RWPE1 (cell line): ENCODE results near the gene SRRM1.

ENCODE experiments used
- CTCF ChIA-PET: fragments of 350-600 bp; sonication (Branson Sonifier 250); formaldehyde crosslinking; extraction: SDS; loops from one replicate; lab custom pipeline; 2021; lab: Yijun Ruan, JAX
- POLR2A ChIA-PET: fragments of 400-600 bp; formaldehyde crosslinking; extraction: SDS; loops from one replicate; lab custom pipeline; 2020; ENCODE audit warnings: antibody characterized with exemption; ENCODE audit not compliant: low non-redundant PET; lab: Yijun Ruan, JAX
- DNase-seq: peaks from one replicate; pipeline ENCODE4 v3.0.0; 2012; ENCODE audit warnings: low spot score
- H3K27ac ChIP-seq: fragments of 450-650 bp; 2 replicates; pipeline ENCODE4 v1.5.1; 2017
- TF ChIP-seq, protein P1 (sequence below): fragments of 450-650 bp; conservative IDR thresholded peaks from 2 replicates; pipeline ENCODE4 v1.5.1; 2017; ENCODE audit warnings: low read depth, mild to moderate bottlenecking

SRRM1 gene

GRCh38 chr1:24606296-24606605 is 36.9 kb upstream of the SRRM1 start:
- ChIA-PET CTCF (no interaction called here), POLR2A (no interaction called here)
- DNase-seq: no peak
- TF ChIP-seq, protein P1, sequence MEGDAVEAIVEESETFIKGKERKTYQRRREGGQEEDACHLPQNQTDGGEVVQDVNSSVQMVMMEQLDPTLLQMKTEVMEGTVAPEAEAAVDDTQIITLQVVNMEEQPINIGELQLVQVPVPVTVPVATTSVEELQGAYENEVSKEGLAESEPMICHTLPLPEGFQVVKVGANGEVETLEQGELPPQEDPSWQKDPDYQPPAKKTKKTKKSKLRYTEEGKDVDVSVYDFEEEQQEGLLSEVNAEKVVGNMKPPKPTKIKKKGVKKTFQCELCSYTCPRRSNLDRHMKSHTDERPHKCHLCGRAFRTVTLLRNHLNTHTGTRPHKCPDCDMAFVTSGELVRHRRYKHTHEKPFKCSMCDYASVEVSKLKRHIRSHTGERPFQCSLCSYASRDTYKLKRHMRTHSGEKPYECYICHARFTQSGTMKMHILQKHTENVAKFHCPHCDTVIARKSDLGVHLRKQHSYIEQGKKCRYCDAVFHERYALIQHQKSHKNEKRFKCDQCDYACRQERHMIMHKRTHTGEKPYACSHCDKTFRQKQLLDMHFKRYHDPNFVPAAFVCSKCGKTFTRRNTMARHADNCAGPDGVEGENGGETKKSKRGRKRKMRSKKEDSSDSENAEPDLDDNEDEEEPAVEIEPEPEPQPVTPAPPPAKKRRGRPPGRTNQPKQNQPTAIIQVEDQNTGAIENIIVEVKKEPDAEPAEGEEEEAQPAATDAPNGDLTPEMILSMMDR: no peak
- H3K27ac ChIP-seq: no peak overlapping the region

GRCh38 chr1:24606621-24607020 is 36.5 kb upstream of the SRRM1 start:
- DNase-seq: no peak
- TF ChIP-seq, protein P1: no peak
- POLR2A ChIA-PET: no interaction called here
- H3K27ac ChIP-seq: no peak overlapping the region
- CTCF ChIA-PET: interaction anchor here (0.6 kb wide), 1 partner anchor 190 kb away, joined by 3 read pairs; no protein-coding TSS in a partner anchor

DNA sequence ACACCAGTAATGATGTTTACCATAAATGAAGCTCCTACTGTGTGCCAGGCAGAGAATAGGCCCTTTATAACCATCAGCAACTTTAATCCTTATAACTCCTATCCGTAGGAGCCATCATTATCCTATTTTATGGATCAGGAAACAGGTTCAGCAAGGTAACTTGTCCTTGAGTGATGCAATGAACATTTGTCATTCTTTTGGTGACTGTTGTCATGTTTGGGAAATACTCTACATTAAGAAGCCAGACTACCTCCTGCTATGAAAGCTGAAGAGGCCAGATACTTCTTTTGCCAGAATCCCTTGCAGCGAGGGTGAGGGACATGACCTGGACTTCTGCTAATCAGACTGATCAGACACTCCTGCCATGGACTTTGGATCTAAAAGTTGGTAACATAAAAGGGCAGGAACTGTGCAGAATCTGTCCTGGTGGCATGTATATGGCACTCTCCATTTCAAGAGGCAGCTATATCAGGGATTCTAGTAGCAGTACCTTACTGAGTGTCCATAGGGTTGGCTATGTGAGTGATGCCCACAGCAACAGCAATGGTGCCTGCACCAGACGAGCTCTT is 33.1 kb upstream of the SRRM1 start:
- no peak for DNase-seq
- TF ChIP-seq, protein P1: no peak

DNA sequence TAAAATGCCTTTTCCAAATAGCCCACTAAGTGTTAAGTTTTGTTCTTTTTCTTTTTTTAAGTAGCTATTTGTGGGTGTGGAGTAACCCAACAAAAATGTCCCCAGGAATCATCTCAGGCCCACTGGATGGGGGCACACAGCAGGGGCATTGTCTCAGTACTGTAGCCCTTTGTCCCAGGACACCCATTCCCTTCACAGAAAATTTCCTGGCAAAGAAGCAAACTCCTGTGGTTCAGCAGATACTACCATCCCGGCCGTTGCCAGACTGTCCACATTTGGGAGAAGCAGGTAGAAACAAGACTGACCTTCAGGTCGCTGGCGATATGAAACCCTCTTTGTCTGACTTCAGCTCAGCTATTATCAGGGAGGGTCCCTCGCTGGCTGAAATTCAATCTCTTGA is 23.7 kb upstream of the SRRM1 start:
- CTCF ChIA-PET: no interaction called here
- no peak overlapping the region for H3K27ac ChIP-seq
- POLR2A ChIA-PET: no interaction called here
- no peak for DNase-seq
- TF ChIP-seq, protein P1: no peak

More for the DNA sequence above, 33.1 kb upstream of the SRRM1 start:
- ChIA-PET CTCF (interaction anchor here (0.6 kb wide), 1 partner anchor 238 kb away, joined by 3 read pairs; no protein-coding TSS in a partner anchor), POLR2A (no interaction called here)
- H3K27ac ChIP-seq: no peak overlapping the region

DNA sequence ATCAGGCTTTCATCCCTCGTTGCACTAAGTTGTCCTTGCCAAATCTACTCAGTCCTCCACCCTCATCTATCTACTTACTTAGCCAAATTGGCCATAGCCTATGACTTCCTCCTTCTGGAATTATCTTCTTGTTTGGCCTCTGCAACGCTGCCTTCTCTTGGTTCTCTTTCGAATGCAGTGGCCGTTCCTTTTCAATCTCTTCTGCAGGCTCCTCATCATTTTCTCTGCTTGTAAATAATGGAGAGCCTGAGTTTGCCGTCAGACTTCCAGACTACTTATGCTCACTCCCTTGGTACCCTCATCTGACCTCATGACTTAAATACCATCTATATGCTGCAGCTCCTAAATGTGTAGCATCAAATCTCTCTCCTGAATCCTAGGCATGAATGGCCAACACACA is 22.4 kb upstream of the SRRM1 start:
- H3K27ac ChIP-seq: no peak overlapping the region
- POLR2A ChIA-PET: no interaction called here
- TF ChIP-seq, protein P1: no peak
- no peak for DNase-seq
- CTCF ChIA-PET: no interaction called here

GRCh38 chr1:24621121-24621520 is 22.0 kb upstream of the SRRM1 start:
- CTCF ChIA-PET: no interaction called here
- POLR2A ChIA-PET: no interaction called here
- TF ChIP-seq, protein P1: no peak
- DNase-seq: no peak
- H3K27ac ChIP-seq: no peak overlapping the region
